Breast epithelium (tissue), 4 donors: ENCODE results near the gene CD28. TPM values are rescaled to one million over a fixed set of nuclear protein-coding genes. Genes with fewer than 3 reads are reported as not detected.
A peak's percentile ranks its signal among the peaks of the same experiment; 100 is the strongest.

Experiments used
- DNase-seq, 2 donors: peaks; one replicate each; pipeline ENCODE4 v3.0.0-alpha.2; 2019; ENCODE audit warnings: low spot score in 2 of 2
- H3K27ac ChIP-seq, 2 donors: fragments of 200-600 bp; sonication (generic) in 1 of 2; one replicate each; pipeline ENCODE4 v1.5.1; 2016 to 2019; ENCODE audit warnings: mild to moderate bottlenecking in 1 of 2
- H3K27me3 ChIP-seq, 2 donors: fragments of 200-600 bp; sonication (generic) in 1 of 2; one replicate each; pipeline versions ENCODE4 v1.5.1 to v1.6.0; 2017 to 2019; ENCODE audit warnings: control low read depth in 1 of 2, mild to moderate bottlenecking in 1 of 2
- H3K36me3 ChIP-seq: fragments of 200-600 bp; one replicate; pipeline ENCODE4 v1.5.1; 2019
- H3K4me1 ChIP-seq, 2 donors: fragments of 200-600 bp; sonication (generic); one replicate each; pipeline ENCODE4 v1.5.1; 2016 to 2019; ENCODE audit warnings: control low read depth in 1 of 2
- H3K4me3 ChIP-seq, 3 donors: fragments of 200-600 bp; sonication (generic); 1 replicate in 2 of 3; 2 replicates in 1 of 3; pipeline ENCODE4 v1.5.1; 2016 to 2019; ENCODE audit warnings: mild to moderate bottlenecking in 3 of 3, moderate library complexity in 2 of 3
- H3K9me3 ChIP-seq, 2 donors: fragments of 200-600 bp; sonication (generic) in 1 of 2; one replicate each; pipeline ENCODE4 v1.5.1; 2016 to 2019; ENCODE audit warnings: control low read depth in 1 of 2
- CTCF ChIP-seq, 3 donors: fragments of 450-650 bp; IDR thresholded peaks; one replicate each; pipeline ENCODE4 v1.5.1; 2016 to 2017; ENCODE audit warnings: antibody characterized with exemption in 3 of 3, mild to moderate bottlenecking in 3 of 3, moderate library complexity in 3 of 3
- POLR2A ChIP-seq: fragments of 450-650 bp; IDR thresholded peaks from one replicate; pipeline ENCODE4 v1.6.1; 2016; ENCODE audit warnings: antibody characterized with exemption, mild to moderate bottlenecking, moderate library complexity
- POLR2AphosphoS5 ChIP-seq, 3 donors: sonication (generic); formaldehyde crosslinking; IDR thresholded peaks; one replicate each; pipeline ENCODE4 v1.6.1; 2017; ENCODE audit warnings: antibody characterized with exemption in 3 of 3
- intact Hi-C: fragments of 100-400 bp; cut with DNase I; formaldehyde crosslinking; loops from one replicate; pipeline ENCODE4 v1.15.1; 2023; ENCODE audit warnings: low total_unique reads
- total RNA-seq, 3 donors: library from RNA; depleted of rRNA; stranded (reverse); fragments of >200 nt; gene quantifications; one replicate each; pipeline ENCODE4 v1.1.0, GENCODE V29; 2016

The CD28 gene
- total RNA-seq, 3 donors from 2014 or later, result 2.2 to 4.2 (median 2.9) TPM

GRCh38 chr2:203750346-203751068 lies 44.1 kb downstream of the CD28 start:
- intact Hi-C loops, result no loop called here
- TF ChIP-seq POLR2A, result no peak
- TF ChIP-seq CTCF (IDR thresholded peaks at IDR 0.05), result no peak
- TF ChIP-seq POLR2AphosphoS5 (IDR thresholded peaks at IDR 0.05), result no peak
- Histone ChIP-seq H3K4me1 (no peaks in the 10 kb centered on the region), H3K36me3 (no peaks in the 10 kb centered on the region), H3K27me3 (no peaks in the 10 kb centered on the region), H3K9me3 (peaks cover 0 to 5% of the 10 kb centered on the region in 2 donors), H3K27ac (no peak overlapping the region), H3K4me3 (no peak overlapping the region)
- DNase-seq, result no peak

- no peaks in the 10 kb centered on the region for H3K4me1 ChIP-seq
- no peak for DNase-seq
- H3K27ac ChIP-seq, result no peak overlapping the region
- intact Hi-C loops, result no loop called here
- no peaks in the 10 kb centered on the region for H3K36me3 ChIP-seq
- no peaks in the 10 kb centered on the region for H3K27me3 ChIP-seq
- H3K9me3 ChIP-seq, result peaks cover 6 to 15% of the 10 kb centered on the region in 2 donors
- no peak overlapping the region for H3K4me3 ChIP-seq
- TF ChIP-seq CTCF (IDR thresholded peaks at IDR 0.05), result no peak
- no peak for TF ChIP-seq POLR2AphosphoS5 (IDR thresholded peaks at IDR 0.05)
- no peak for TF ChIP-seq POLR2A
These were observed 45.3 kb downstream of the CD28 start for GRCh38 chr2:203751685-203752271.

- TF ChIP-seq POLR2A, result no peak
- no peak for TF ChIP-seq POLR2AphosphoS5 (IDR thresholded peaks at IDR 0.05)
- no peak for TF ChIP-seq CTCF (IDR thresholded peaks at IDR 0.05)
- no peaks in the 10 kb centered on the region for H3K27me3 ChIP-seq
- H3K9me3 ChIP-seq, result peaks cover 6 to 19% of the 10 kb centered on the region in 2 donors
- no peak overlapping the region for H3K27ac ChIP-seq
- H3K36me3 ChIP-seq, result no peaks in the 10 kb centered on the region
- H3K4me3 ChIP-seq, result no peak overlapping the region
- H3K4me1 ChIP-seq, result no peaks in the 10 kb centered on the region
- DNase-seq, result no peak
- intact Hi-C loops, result no loop called here
These were observed 49.7 kb downstream of the CD28 start for GRCh38 chr2:203756161-203756560.

GRCh38 chr2:203758841-203759689 lies 52.6 kb downstream of the CD28 start:
- no peaks in the 10 kb centered on the region for H3K36me3 ChIP-seq
- no peak for DNase-seq
- intact Hi-C loops, result loop anchor here (2.0 kb wide), 1 partner anchor 14 kb away; no protein-coding TSS in a partner anchor
- H3K9me3 ChIP-seq, result peaks cover 6 to 19% of the 10 kb centered on the region in 2 donors
- peak overlapping the region; percentile 26 to 49 for H3K27ac ChIP-seq
- H3K27me3 ChIP-seq, result no peaks in the 10 kb centered on the region
- no peaks in the 10 kb centered on the region for H3K4me1 ChIP-seq
- TF ChIP-seq CTCF (IDR thresholded peaks at IDR 0.05), result no peak
- no peak for TF ChIP-seq POLR2A
- no peak for TF ChIP-seq POLR2AphosphoS5 (IDR thresholded peaks at IDR 0.05)
- no peak overlapping the region for H3K4me3 ChIP-seq
